ENCODE results near the gene LAMA1. TPM values are rescaled to one million over a fixed set of nuclear protein-coding genes. Genes with fewer than 3 reads are reported as not detected.

Gene LAMA1
- total RNA-seq, 1 experiment from 2014 or later, result not detected

DNA sequence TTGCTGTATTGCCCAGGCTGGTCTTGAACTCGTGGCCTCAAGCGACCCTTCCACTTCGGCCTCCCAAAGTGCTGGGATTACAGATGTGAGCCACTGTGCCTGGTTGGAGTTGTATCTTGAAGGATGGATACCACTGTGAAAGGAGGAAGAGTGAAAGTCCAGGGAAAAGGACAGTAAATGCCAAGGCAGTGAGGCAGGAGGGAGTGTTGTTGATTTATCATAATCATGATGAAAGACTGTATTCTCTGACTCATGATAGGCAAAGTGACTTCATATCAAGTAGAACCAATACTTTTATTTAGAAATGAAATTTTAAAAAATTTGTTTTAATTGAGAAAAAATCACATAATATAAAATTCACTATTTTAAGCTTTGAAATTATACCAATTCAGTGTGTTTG lies 225.8 kb downstream of the LAMA1 start:
- intact Hi-C loops (cut with micrococcal nuclease; ENCODE audit: unreplicated experiment), result no loop called here
- BruUV-seq (replicated peaks), result no TSS peak
- Histone ChIP-seq H3K36me3 (ENCODE audit: insufficient read depth, low read length, poor library complexity, severe bottlenecking) (no peaks in the 10 kb centered on the region), H3K27me3 (replicated peaks; ENCODE audit: insufficient read depth, low read depth, low read length, poor library complexity) (no peaks in the 10 kb centered on the region), H3K27ac (ENCODE audit: low read depth, low read length, poor library complexity, severe bottlenecking) (no peak overlapping the region), H3K9me3 (ENCODE audit: low read depth, low read length, poor library complexity, severe bottlenecking) (no peaks in the 10 kb centered on the region), H3K4me1 (ENCODE audit: insufficient read depth, low read length, poor library complexity, severe bottlenecking) (no peaks in the 10 kb centered on the region), H3K4me3 (ENCODE audit: low read depth, low read length, poor library complexity, severe bottlenecking) (no peak overlapping the region)
- DNase-seq (ENCODE audit: low spot score), result no peak
- CTCF ChIA-PET, result interaction anchor here (0.6 kb wide), 1 partner anchor 20 kb away, joined by 3 read pairs; no protein-coding TSS in a partner anchor
- no peak for TF ChIP-seq EZH2 (IDR thresholded peaks at IDR 0.05; ENCODE audit: borderline replicate concordance, low read depth, low read length, poor library complexity, severe bottlenecking)
- TF ChIP-seq, protein P1, sequence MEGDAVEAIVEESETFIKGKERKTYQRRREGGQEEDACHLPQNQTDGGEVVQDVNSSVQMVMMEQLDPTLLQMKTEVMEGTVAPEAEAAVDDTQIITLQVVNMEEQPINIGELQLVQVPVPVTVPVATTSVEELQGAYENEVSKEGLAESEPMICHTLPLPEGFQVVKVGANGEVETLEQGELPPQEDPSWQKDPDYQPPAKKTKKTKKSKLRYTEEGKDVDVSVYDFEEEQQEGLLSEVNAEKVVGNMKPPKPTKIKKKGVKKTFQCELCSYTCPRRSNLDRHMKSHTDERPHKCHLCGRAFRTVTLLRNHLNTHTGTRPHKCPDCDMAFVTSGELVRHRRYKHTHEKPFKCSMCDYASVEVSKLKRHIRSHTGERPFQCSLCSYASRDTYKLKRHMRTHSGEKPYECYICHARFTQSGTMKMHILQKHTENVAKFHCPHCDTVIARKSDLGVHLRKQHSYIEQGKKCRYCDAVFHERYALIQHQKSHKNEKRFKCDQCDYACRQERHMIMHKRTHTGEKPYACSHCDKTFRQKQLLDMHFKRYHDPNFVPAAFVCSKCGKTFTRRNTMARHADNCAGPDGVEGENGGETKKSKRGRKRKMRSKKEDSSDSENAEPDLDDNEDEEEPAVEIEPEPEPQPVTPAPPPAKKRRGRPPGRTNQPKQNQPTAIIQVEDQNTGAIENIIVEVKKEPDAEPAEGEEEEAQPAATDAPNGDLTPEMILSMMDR (conservative IDR thresholded peaks at IDR 0.05; ENCODE audit: low read depth, low read length), result no peak
- POLR2A ChIA-PET (ENCODE audit: low non-redundant PET), result no interaction called here

Other genes starting within 250 kb of the LAMA1 start
- gene LRRC30, start 113.3 kb upstream of the LAMA1 start, total RNA-seq (2021), result not detected in 2 replicates